CD8-positive, alpha-beta memory T cell (primary cell): ENCODE measurements around the gene SPAG8. TPM values are rescaled to one million over a fixed set of nuclear protein-coding genes. Genes with fewer than 3 reads are reported as not detected.

Experiments used
- CTCF ChIA-PET: fragments of 350-600 bp; sonication (Branson Sonifier 250); formaldehyde crosslinking; loops from one replicate; lab custom pipeline; 2021; ENCODE audit warnings: antibody characterized with exemption; lab: Charles Lee
- POLR2A ChIA-PET: fragments of 350-600 bp; sonication (Branson Sonifier 250); formaldehyde crosslinking; loops from one replicate; lab custom pipeline; 2021; ENCODE audit warnings: antibody characterized with exemption; lab: Charles Lee
- DNase-seq, 5 donors: peaks; one replicate each; pipeline versions ENCODE4 v3.0.0 to v3.0.0-alpha.2; 2020 to 2022; ENCODE audit warnings: mixed read lengths in 1 of 5
- H3K27ac ChIP-seq: one replicate; pipeline ENCODE4 v1.7.0; 2013; ENCODE audit warnings: low read depth, mild to moderate bottlenecking, low read length, moderate library complexity
- H3K27me3 ChIP-seq: 2 replicates; pipeline ENCODE4 v1.7.0; 2013; ENCODE audit warnings: low read length, mild to moderate bottlenecking; ENCODE audit not compliant: insufficient read depth, poor library complexity, severe bottlenecking
- H3K36me3 ChIP-seq: 2 replicates; pipeline ENCODE4 v1.7.0; 2013; ENCODE audit warnings: mild to moderate bottlenecking, low read length, moderate library complexity; ENCODE audit not compliant: insufficient read depth
- H3K4me1 ChIP-seq: 2 replicates; pipeline ENCODE4 v1.7.0; 2013; ENCODE audit warnings: mild to moderate bottlenecking, low read length, moderate library complexity; ENCODE audit not compliant: insufficient read depth
- H3K4me3 ChIP-seq: 2 replicates; pipeline ENCODE4 v1.7.0; 2013; ENCODE audit warnings: mild to moderate bottlenecking, low read length
- H3K9me3 ChIP-seq: 2 replicates; pipeline ENCODE4 v1.7.0; 2013; ENCODE audit warnings: mild to moderate bottlenecking, low read length
- H3K27ac Mint-ChIP-seq, 8 donors: one replicate each; pipeline ENCODE4 v1.8.0; 2020 to 2021; ENCODE audit warnings: mixed read lengths in 8 of 8, mild to moderate bottlenecking in 6 of 8, inconsistent platforms in 3 of 8, moderate library complexity in 3 of 8
- H3K27me3 Mint-ChIP-seq, 2 donors: one replicate each; pipeline ENCODE4 v1.8.0; 2020 to 2021; ENCODE audit warnings: mixed read lengths in 2 of 2, mild to moderate bottlenecking in 1 of 2, moderate library complexity in 1 of 2
- H3K36me3 Mint-ChIP-seq, 3 donors: one replicate each; pipeline ENCODE4 v1.8.0; 2020 to 2021; ENCODE audit warnings: mixed read lengths in 3 of 3, inconsistent platforms in 1 of 3, mild to moderate bottlenecking in 1 of 3
- H3K4me1 Mint-ChIP-seq, 3 donors: one replicate each; pipeline ENCODE4 v1.8.0; 2020 to 2021; ENCODE audit warnings: mixed read lengths in 3 of 3, inconsistent platforms in 1 of 3, mild to moderate bottlenecking in 1 of 3
- H3K4me3 Mint-ChIP-seq, 7 donors: one replicate each; pipeline ENCODE4 v1.8.0; 2020 to 2021; ENCODE audit warnings: mixed read lengths in 7 of 7, mild to moderate bottlenecking in 6 of 7, moderate library complexity in 4 of 7, inconsistent platforms in 2 of 7
- H3K9me3 Mint-ChIP-seq, 5 donors: one replicate each; pipeline ENCODE4 v1.8.0; 2020 to 2022; ENCODE audit warnings: mixed read lengths in 5 of 5, mild to moderate bottlenecking in 3 of 5, moderate library complexity in 2 of 5, inconsistent platforms in 1 of 5
- polyA plus RNA-seq: library from polyadenylated mRNA; unstranded; fragments of 300-500 nt; fragmentation: Illumina TruSeq; gene quantifications from one replicate; pipeline ENCODE4 v1.2.3, GENCODE V29; 2021
- total RNA-seq, 2 experiments: library from RNA; stranded (reverse); gene quantifications; one replicate each; pipeline ENCODE4 v1.2.3, GENCODE V29; 2021

Gene SPAG8
- total RNA-seq (1 to 10 TPM in 1 of 2 experiments, under 1 TPM in 1; 0.98 to 1.8 TPM), polyA plus RNA-seq (0.79 TPM)

- Mint-ChIP-seq H3K9me3 (no peaks in the 10 kb centered on the region), H3K27ac (peak within 1 kb of the TSS; percentile 92 to 99 (median 98)), H3K27me3 (peaks cover 0 to 7% of the 10 kb centered on the region in 2 donors), H3K4me3 (peak within 1 kb of the TSS; percentile 83 to 94 (median 91)), H3K36me3 (peaks cover 0 to 32% (median 3%) of the 10 kb centered on the region in 3 donors), H3K4me1 (peaks cover 36 to 49% (median 43%) of the 10 kb centered on the region in 3 donors)
- Histone ChIP-seq H3K27ac (peak within 1 kb of the TSS; percentile 62), H3K27me3 (no peaks in the 10 kb centered on the region), H3K9me3 (no peaks in the 10 kb centered on the region), H3K4me1 (peaks cover 29% of the 10 kb centered on the region), H3K4me3 (peak within 1 kb of the TSS; percentile 56), H3K36me3 (no peaks in the 10 kb centered on the region)
- ChIA-PET POLR2A (interaction anchor here (0.5 to 1.3 kb wide), 4 partner anchors 11 to 436 kb away, joined by 3 to 8 read pairs (median 3); partner anchors contain the start of genes CREB3, FAM221B, TLN1 and TMEM8B), CTCF (interaction anchor here (0.8 to 3.6 kb wide), 13 partner anchors 8 to 195 kb away, joined by 3 to 16 read pairs (median 4); partner anchors contain the start of genes CCDC107, CREB3, RMRP and TLN1)
- DNase-seq: peak; percentile 94 to 99 (median 97)
Measured at GRCh38 chr9:35812025-35812602, at the start of gene SPAG8. TSS of gene SPAG8 (minus strand) at chr9:35812262. CDS start at chr9:35812147, 115 bp downstream.

GRCh38 chr9:35861161-35861897 lies 49.3 kb upstream of the SPAG8 start:
- ChIA-PET CTCF (interaction anchor here (2.1 kb wide), 1 partner anchor 21 kb away, joined by 6 read pairs; no protein-coding TSS in a partner anchor), POLR2A (no interaction called here)
- peaks cover 0 to 6% (median 5%) of the 10 kb centered on the region in 3 donors for H3K4me1 Mint-ChIP-seq

GRCh38 chr9:35859990-35860339 lies 47.9 kb upstream of the SPAG8 start:
- no peaks in the 10 kb centered on the region for H3K9me3 Mint-ChIP-seq
- H3K9me3 ChIP-seq: no peaks in the 10 kb centered on the region
- POLR2A ChIA-PET: no interaction called here
- peaks cover 0 to 6% (median 5%) of the 10 kb centered on the region in 3 donors for H3K4me1 Mint-ChIP-seq
- H3K36me3 Mint-ChIP-seq: no peaks in the 10 kb centered on the region
- no peak for DNase-seq
- no peak overlapping the region for H3K4me3 ChIP-seq
- peaks cover 15 to 33% of the 10 kb centered on the region in 2 donors for H3K27me3 Mint-ChIP-seq
- H3K27me3 ChIP-seq: peaks cover 3% of the 10 kb centered on the region
- H3K27ac ChIP-seq: no peak overlapping the region
- no peak overlapping the region for H3K27ac Mint-ChIP-seq
- H3K4me3 Mint-ChIP-seq: no peak overlapping the region
- CTCF ChIA-PET: interaction anchor here (1.2 kb wide), 1 partner anchor 18 kb away, joined by 3 read pairs; no protein-coding TSS in a partner anchor
- H3K36me3 ChIP-seq: no peaks in the 10 kb centered on the region
- no peaks in the 10 kb centered on the region for H3K4me1 ChIP-seq

More at GRCh38 chr9:35861161-35861897, 49.3 kb upstream of the SPAG8 start:
- peaks cover 3% of the 10 kb centered on the region for H3K27me3 ChIP-seq
- no peaks in the 10 kb centered on the region for H3K9me3 Mint-ChIP-seq
- no peak for DNase-seq
- peak overlapping the region in 1 of 8 donors; percentile 49 for H3K27ac Mint-ChIP-seq
- no peaks in the 10 kb centered on the region for H3K36me3 ChIP-seq
- H3K9me3 ChIP-seq: no peaks in the 10 kb centered on the region
- no peak overlapping the region for H3K4me3 ChIP-seq
- H3K4me3 Mint-ChIP-seq: no peak overlapping the region
- no peak overlapping the region for H3K27ac ChIP-seq
- H3K27me3 Mint-ChIP-seq: peaks cover 16 to 41% of the 10 kb centered on the region in 2 donors
- H3K4me1 ChIP-seq: no peaks in the 10 kb centered on the region
- no peaks in the 10 kb centered on the region for H3K36me3 Mint-ChIP-seq

- Mint-ChIP-seq H3K4me3 (no peak overlapping the region), H3K36me3 (no peaks in the 10 kb centered on the region), H3K27me3 (peaks cover 12 to 31% of the 10 kb centered on the region in 2 donors), H3K27ac (peak overlapping the region in 1 of 8 donors; percentile 64), H3K4me1 (peaks cover 0 to 6% (median 5%) of the 10 kb centered on the region in 3 donors), H3K9me3 (no peaks in the 10 kb centered on the region)
- H3K27ac ChIP-seq: no peak overlapping the region
- POLR2A ChIA-PET: no interaction called here
- CTCF ChIA-PET: interaction anchor here (1.2 to 1.3 kb wide), 2 partner anchors 19 to 23 kb away, joined by 3 read pairs; no protein-coding TSS in a partner anchor
- no peak overlapping the region for H3K4me3 ChIP-seq
- H3K9me3 ChIP-seq: no peaks in the 10 kb centered on the region
- DNase-seq: no peak
- H3K4me1 ChIP-seq: no peaks in the 10 kb centered on the region
- H3K27me3 ChIP-seq: peaks cover 3% of the 10 kb centered on the region
- H3K36me3 ChIP-seq: no peaks in the 10 kb centered on the region
Measured at GRCh38 chr9:35859310-35859989, 47.4 kb upstream of the SPAG8 start.

GRCh38 chr9:35858458-35858857 lies 46.4 kb upstream of the SPAG8 start:
- no peaks in the 10 kb centered on the region for H3K36me3 ChIP-seq
- Mint-ChIP-seq H3K9me3 (no peaks in the 10 kb centered on the region), H3K4me3 (no peak overlapping the region), H3K27me3 (peaks cover 7 to 25% of the 10 kb centered on the region in 2 donors), H3K27ac (peak overlapping the region in 3 of 8 donors; percentile 52 to 70 (median 68)), H3K4me1 (peaks cover 0 to 6% (median 5%) of the 10 kb centered on the region in 3 donors), H3K36me3 (no peaks in the 10 kb centered on the region)
- H3K4me3 ChIP-seq: no peak overlapping the region
- ChIA-PET POLR2A (no interaction called here), CTCF (interaction anchor here (0.8 to 1.3 kb wide), 2 partner anchors 11 to 24 kb away, joined by 3 to 4 read pairs; no protein-coding TSS in a partner anchor)
- no peak overlapping the region for H3K27ac ChIP-seq
- DNase-seq: no peak
- H3K27me3 ChIP-seq: no peaks in the 10 kb centered on the region
- H3K4me1 ChIP-seq: no peaks in the 10 kb centered on the region
- no peaks in the 10 kb centered on the region for H3K9me3 ChIP-seq

- H3K27me3 Mint-ChIP-seq: peaks cover 7 to 13% of the 10 kb centered on the region in 2 donors
- ChIA-PET POLR2A (no interaction called here), CTCF (interaction anchor here (1.4 kb wide), 1 partner anchor 10 kb away, joined by 3 read pairs; no protein-coding TSS in a partner anchor)
- H3K9me3 Mint-ChIP-seq: no peaks in the 10 kb centered on the region
- H3K36me3 Mint-ChIP-seq: no peaks in the 10 kb centered on the region
- no peaks in the 10 kb centered on the region for H3K9me3 ChIP-seq
- no peaks in the 10 kb centered on the region for H3K27me3 ChIP-seq
- no peak for DNase-seq
- no peak overlapping the region for H3K4me3 Mint-ChIP-seq
- H3K4me3 ChIP-seq: no peak overlapping the region
- H3K27ac Mint-ChIP-seq: no peak overlapping the region
- H3K4me1 ChIP-seq: no peaks in the 10 kb centered on the region
- peaks cover 0 to 6% (median 5%) of the 10 kb centered on the region in 3 donors for H3K4me1 Mint-ChIP-seq
- no peaks in the 10 kb centered on the region for H3K36me3 ChIP-seq
- H3K27ac ChIP-seq: no peak overlapping the region
Measured at GRCh38 chr9:35856882-35857281, 44.8 kb upstream of the SPAG8 start.

- H3K27me3 ChIP-seq: no peaks in the 10 kb centered on the region
- ChIA-PET POLR2A (no interaction called here), CTCF (interaction anchor here (0.7 to 1.4 kb wide), 2 partner anchors 9 to 26 kb away, joined by 3 read pairs; no protein-coding TSS in a partner anchor)
- H3K36me3 ChIP-seq: no peaks in the 10 kb centered on the region
- DNase-seq: no peak
- peaks cover 5 to 9% of the 10 kb centered on the region in 2 donors for H3K27me3 Mint-ChIP-seq
- no peak overlapping the region for H3K4me3 ChIP-seq
- H3K4me1 ChIP-seq: no peaks in the 10 kb centered on the region
- no peaks in the 10 kb centered on the region for H3K9me3 Mint-ChIP-seq
- H3K27ac Mint-ChIP-seq: peak overlapping the region in 1 of 8 donors; percentile 10
- H3K9me3 ChIP-seq: no peaks in the 10 kb centered on the region
- no peaks in the 10 kb centered on the region for H3K36me3 Mint-ChIP-seq
- H3K27ac ChIP-seq: no peak overlapping the region
- no peak overlapping the region for H3K4me3 Mint-ChIP-seq
- peaks cover 0 to 6% (median 5%) of the 10 kb centered on the region in 3 donors for H3K4me1 Mint-ChIP-seq
Measured at GRCh38 chr9:35856206-35856605, 44.1 kb upstream of the SPAG8 start.
